DMS 273 treated with DMSO at 0.1 percent for 48 hours (cell line): ENCODE measurements around the gene PLB1.
A peak's percentile ranks its signal among the peaks of the same experiment; 100 is the strongest.
"Not testable (repeated sequence)": the region's sequence is repeated elsewhere in the genome, so short reads cannot be mapped to it uniquely, and the experiment has no call there.

Experiments
- DNase-seq: peaks from one replicate; lab custom pipeline; 2025; lab: John Stamatoyannopoulos, UW

Gene PLB1

DNA sequence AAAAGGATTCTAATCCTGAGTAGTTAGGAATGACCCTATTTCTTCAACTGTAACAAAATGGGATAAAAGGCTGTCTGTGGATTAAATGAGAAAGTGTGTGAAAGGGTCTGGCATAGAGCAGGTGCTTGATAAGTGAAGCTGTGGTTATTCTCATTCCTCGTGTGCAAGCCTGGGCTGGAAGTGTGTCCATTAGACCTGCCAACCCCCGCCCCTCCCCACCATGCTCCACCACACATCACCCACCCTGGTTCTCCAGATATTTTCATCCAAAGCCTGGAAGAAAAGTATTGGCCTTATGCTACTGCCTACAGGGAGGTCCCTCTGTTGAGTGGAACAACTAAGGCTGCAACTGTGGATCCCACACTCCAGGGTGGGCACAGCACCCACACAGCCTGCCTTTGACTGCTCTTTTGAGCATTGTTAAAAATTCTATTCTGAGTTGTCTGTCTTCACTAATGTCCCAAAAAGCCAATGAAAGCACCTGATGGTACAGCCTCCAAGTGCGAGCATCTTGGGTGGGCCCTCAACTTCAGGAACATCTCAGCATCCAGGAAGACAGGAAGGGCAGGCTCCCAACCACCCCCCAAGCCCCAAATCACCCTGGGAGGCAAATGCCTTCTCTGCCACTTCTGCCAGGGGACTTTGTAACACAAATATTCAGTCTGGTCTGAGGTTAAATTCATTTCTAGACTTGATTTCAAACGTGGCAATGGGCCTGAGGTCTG, 153.0 kb downstream of the PLB1 start:
- no peak for DNase-seq

DNA sequence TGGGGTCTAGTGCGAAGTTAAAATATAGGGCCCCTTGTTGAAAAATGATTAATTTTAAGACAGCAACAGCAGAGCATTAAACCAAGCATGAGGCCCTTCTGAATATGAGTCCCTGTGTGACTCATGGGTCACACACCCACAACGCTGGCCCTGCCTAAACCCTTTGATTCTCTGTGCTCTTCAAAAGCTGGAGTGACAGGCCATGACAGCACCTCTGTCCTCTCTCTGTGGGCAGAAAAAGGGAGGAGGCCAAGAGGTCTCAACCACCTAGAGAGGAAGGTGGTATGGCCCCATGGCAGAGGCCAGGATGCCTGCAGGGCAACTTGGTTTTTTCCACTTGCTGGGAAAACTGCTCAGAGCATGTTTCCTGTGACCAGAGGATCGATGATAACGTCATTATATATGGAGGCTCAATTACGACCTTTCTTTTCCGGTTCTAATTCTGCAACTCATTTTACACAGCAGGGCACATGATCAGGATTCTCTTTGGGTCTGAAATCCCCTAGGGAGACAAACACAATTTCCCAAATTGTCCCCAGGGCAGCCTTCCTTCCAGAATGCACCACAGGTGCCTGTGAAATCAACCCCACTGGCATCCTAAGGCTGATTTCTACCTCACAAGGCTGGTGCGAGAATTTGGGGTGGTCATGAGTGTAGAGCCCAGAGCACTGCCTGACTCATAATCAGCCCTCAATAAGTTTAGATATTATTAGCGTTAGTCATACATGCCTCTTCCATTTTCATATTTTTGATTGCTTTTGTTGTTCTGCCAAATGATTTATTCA, 153.8 kb downstream of the PLB1 start:
- DNase-seq, result no peak

DNA sequence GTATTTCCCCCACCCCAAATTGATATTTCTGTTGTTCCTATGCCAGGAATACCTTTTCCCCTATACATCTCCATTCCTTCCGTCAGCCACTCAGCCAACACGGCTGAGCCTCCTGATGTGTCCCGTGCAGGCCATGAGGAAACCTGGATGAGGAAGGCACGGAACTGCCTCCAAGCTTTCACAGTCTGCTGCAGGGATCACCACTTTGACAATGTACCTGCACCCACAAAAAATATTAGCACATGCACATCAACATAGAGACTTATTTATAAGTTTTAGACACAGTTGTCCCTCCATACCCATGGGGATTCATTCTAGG, 154.4 kb downstream of the PLB1 start:
- no peak for DNase-seq

DNA sequence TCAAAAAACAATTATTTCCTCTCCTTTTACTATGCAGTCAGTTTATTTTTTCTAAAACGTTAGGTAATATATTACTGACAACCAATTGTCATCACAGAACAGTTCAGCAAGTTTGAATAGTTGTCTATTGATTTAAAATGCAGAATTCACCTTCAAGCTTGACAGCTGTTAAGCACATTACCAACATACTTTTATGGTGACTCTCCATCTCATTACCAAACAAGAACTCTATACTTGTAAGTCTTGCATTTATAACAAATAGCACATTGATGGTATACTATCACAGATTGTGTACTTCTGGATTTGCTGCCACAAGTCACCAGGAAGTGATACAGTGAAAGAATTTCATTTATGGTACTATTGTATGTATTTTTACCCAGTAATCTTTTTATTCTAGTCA, 156.4 kb downstream of the PLB1 start:
- no peak for DNase-seq

DNA sequence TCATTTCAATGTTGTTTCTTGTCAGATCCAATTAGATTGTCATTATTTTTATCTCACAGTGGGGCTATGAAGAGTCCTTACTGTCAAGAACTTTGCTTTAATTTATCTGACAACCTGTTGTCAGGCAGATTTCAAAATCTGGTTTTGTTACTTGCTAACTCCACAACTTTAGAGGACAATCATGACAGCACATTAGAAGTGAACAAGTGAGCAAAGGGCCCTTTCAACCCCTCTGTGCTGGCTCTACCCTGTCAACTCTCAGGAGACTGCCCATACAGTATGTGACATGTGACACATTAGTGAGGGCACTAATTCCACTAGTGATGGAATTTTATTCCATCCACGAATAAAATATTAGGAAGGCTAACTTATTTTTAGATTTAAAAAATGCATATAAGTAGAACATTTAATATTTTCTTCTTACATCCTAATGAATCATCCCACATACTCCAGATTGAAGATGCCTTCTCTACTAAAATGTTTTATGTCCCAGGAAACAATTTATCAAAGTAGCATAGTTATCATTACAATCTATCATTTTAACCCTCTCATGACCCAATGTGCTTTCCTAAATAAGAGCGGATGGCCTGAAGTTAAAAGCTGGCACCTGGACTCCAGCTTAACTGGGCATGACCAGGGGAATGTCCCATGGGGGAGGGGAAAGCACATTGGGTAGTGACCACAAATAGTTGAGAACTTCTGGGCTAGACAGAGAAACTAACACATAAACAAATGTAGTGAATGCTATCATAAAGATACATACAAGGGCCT, 158.2 kb downstream of the PLB1 start:
- DNase-seq, result no peak

DNA sequence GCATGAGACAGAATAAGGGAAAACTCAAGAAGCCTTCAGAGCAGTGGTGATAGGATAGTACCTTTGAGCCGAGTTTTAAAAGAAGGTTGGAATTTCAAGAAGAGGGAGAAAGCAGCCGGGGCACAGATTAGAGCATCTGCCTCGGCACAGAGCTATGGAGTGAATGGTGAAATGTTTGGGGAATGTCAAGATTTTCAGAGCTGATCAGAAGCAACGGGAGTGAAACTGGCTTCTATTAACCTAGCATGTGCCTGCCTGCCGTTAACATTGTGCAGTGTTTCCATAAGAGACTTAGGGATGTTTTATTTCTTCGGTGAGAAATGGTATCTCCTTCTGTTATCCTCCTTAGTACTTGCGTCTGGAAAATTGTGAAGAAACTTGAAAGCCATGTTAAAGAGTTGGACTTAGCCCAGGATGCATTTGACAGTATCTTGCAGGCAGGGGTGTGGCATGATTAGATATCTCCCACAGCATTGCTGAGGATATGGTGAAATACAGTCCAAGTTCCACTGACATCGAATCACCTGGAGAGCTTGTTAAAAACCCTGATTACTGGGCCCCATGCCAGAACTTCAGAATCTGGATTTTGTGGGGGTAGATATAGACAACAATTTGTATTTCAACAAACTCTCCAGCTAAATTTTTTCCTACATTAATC, 158.9 kb downstream of the PLB1 start:
- DNase-seq, result no peak

DNA sequence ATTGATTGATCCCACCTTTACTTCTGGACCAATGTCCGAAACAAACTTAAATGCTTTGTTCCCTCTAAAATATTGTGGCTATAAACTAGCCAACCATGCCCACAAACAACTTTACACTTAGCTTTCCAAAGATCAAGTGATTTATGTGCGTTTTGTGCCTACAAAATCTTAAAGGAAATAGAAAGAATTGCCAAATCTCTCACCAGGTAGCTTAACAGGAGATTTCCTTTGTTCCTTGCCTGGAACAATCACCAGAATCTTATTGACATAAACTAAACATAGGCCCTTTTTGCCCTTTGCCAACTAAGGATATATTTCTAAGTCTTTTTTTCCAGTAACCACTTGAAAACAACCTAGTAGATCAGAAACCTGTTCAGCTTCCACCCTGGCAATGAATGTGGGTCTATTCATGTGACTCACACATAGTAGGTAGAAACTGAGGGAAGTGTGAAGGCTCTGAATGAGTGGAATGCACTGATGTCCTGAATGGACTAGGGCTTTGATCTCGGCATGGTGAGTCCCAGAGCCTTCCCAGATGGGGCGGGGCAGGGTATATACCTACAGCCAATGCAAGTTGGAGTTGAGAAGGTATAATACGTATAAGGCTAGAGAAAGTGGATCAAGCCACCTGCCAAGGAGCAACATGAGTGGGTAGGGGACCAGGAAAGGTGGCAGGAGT, 161.2 kb downstream of the PLB1 start:
- no peak for DNase-seq

DNA sequence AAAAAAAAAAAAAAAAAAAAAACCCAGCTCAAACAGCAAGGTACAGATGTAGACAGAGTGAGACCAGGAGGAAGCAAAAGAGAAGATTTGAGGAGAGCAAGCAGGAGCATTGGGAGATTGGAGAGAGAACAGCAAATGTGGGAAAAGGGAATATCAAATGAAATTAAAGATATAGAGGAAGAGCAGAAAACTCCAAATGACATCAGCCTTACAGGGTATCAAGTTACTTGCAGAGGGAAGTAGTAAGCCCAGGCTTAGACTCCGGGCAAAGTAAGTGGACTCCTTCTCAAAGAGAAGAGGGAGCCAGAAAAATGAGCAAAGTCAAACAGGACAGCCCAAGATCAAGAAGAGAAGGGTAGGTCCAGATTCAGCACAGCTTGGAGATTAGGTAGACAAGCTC, 162.5 kb downstream of the PLB1 start:
- no peak for DNase-seq

DNA sequence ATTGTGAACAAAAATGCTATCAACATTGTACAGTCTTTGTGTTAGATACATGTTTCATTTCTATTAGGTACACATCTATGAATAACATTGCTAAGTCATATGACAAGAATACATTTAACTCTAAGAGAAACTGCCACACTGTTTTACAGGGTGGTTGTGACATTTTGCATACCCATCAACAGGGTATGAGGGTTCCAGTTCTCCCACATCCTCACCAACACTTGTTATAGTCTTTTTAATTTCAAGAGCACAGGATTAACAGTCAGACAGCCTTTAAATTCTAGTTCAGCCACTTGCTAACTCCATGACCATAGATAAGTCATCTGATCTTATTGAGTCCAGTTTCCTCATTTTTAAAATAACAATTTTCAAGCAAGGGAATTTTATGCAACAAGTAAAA, 163.3 kb downstream of the PLB1 start:
- DNase-seq, result no peak

DNA sequence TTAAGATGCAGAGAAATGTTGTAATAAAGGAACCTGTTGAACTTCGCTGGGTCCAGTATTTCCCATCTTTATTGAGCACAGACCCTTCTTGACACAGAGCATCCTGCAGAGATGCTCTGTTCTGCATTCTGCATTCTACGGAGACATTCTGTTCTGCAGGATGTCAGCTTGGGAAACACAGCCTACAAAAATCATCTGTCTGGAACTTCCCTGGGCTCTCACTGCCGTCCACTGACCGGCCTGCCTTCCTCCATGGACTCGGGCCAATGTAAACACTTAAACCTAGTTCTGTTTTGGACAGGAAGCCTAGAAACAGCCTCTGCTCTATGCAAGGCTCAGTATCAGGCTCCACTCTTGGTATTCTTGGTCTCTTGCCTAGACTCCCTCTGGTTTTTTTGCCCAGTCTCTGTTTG, 165.7 kb downstream of the PLB1 start:
- DNase-seq, result no peak

DNA sequence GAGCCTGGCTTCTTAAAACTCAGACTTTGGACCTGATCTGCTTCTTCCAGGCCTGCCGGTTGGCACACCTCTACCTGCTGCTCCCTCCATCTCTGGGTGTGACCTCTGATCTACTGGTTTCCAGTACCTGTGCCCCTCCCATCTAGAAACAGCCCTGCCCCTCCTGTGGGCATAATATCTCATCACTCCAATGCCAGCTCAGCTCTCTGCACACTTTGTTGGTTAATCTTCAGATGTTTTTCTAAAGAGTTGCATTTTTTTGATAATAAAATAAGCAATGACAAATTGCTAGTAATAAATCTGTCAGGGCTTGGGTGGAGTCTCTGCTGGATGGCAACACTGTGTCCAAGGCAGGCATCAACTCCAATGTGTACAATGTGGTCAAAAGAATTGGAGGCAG, 166.2 kb downstream of the PLB1 start:
- no peak for DNase-seq

DNA sequence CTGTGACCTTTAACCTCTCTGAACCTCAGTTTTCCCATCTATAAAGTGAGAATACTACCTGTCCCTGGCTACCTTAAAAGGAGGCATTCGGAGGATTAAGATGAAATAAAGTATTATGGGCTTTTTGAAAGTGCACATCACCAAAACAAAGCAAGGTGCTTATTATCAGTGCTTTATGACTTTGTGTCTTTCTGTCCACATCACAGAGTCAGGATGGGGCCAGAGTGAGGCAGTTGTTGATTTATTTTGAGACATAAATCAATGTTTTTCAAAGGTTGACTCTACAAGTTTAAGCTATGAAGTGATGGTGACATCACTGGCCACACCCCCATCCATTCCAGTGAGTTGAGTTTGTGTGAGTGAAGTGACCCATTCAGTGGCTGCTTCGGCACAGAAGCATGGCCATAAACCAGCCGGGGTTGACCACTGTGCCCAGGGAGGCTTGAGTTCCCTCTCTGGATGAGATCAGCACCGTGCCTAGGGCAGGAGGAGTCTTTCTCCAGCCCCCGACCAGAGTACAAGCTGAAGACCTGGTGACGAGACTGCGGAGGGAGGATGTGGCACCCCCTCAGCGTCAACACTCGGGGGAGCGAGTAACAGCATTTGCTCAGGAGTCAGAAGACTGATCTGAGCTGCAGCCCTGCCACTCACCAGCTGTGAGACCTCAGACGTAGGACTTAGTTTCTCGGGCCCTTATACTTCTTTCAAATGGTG, 166.8 kb downstream of the PLB1 start:
- DNase-seq, result no peak

DNA sequence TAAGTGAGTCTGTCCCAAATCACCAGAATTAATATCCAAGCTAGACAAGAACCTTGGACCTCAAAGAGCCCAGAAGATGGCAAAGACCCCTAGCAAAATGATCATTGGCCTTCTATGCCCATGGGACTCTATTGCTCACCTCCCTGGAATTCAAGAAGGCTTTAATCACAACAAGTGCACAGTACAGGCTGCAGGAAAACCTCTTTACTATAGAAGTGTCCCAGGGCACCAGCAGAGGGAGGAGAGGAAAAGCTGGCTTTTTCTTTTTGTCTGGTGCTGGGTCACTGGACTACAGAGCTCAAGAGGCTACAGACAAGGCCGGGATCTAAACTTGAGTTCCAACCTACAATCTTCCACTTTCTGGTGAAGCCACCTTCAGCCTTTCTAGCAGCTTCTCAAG, 167.5 kb downstream of the PLB1 start:
- no peak for DNase-seq

DNA sequence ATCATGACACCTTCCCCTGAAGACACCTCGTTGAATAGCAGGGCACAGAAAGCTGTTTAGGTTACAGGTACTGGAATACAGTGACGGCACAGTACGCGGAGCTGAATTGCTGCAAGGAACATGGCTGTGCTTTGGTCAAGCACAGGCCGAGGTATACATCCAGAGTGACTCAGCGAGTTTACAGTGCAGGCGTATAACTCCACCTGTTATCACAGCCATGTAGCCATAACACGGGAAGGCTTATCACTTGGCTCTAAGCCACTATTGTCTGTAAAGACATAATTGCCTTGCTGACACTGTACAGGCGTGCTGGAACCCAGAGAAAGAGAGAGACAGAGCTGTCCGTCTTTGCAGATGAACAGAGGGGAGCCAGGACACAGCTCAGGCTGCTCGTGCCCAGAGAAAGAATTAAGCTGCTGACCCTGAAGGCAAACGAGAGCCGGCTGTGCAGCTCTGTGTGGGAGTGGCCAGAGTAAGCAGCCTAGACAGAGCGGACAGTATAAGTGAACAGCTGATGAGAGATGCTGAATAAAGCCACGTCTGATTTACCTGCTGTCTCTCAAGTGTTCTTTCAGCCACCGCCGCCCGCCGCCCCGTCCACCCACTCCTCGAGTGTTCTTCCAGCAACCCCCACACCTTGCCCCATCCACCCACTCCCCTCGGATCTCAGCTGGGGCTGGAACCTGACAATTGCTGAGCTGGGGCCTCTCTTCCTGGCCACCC, 168.4 kb downstream of the PLB1 start:
- DNase-seq, result no peak

DNA sequence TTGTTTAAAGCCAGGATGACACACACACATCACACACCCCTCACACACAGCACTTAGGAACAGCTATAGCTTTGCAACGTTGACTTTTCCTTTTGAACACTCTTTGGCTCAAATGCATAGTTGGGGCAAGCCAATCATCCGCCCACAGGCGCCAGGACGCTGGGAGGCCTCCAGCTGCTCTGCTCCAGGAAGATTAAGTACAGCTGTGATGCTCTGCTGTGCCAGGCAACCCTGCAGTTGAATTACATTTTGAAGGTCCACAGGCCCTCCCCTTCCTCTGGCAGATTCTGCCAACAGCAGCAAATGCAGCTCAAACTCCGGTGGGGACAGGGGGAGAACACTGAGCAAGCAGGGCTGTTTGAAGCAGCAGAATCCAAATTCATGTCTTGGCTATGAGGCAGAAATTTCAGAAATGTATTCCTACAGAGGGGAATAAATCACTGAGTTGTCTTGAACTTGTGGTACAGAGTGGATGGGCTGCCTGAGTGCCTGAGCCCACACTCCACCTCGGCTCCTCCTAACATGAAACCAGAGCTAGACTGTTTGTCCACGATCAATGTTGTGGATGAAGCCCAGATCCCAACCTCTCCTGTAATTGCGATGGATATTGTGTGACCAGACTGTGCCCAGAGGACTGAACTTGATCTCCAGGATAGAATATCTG, 169.3 kb downstream of the PLB1 start:
- peak; percentile 67 for DNase-seq

DNA sequence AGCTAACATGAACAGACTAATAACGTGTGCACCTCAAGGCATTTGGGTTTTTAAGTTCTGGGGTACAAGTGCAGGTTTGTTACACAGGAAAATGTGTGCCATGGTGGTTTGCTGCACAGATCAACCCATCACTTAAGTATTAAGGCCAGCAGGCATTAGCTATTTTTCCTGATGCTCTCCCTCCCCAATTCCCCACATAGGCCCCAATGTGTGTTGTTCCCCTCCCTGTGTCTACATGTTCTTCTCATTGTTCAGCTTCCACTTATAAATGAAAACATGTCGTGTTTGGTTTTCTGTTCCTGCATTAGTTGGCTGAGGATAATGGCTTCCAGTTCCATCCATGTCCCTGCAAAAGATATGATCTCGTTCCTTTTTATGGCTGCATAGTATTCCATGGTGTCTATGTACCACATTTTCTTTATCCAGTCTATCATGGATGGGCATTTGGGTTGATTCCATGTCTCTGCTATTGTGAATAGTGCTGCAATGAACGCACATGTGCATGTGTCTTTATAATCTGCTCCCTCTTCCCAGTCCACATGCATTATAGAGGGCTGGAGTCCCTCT, 170.0 kb downstream of the PLB1 start:
- DNase-seq, result not testable (repeated sequence)

DNA sequence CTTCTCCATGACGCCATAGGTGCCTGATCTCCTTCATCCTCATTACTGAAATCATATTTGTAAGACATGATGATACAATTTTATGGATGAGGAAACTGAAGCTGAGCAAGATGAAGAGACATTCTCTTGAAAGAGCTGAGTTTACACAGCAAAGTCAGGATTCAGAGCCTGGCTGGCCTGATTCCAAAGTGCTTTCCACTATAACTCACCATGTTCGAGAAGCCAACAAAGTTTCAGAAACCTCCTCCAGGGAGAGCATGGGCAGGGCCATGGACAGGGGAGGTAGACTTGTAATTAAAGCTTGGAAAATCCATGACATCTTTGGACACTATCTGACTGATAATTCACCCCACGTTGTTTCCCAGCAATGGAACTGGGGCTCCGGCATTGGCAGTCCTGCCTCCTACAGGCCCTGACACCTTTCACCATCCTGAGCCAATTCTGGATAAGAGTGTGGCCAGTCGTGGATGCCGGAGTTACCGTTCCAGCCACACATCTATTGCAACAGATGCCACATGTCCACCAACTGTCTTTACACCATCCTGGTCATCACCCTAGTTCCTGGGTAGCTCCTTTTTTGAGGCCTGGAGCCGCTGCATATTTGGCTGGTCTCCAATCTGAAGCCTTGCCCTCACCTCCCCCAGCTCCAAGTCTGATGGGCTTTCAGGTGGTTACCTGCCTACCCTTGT, 170.8 kb downstream of the PLB1 start:
- no peak for DNase-seq

DNA sequence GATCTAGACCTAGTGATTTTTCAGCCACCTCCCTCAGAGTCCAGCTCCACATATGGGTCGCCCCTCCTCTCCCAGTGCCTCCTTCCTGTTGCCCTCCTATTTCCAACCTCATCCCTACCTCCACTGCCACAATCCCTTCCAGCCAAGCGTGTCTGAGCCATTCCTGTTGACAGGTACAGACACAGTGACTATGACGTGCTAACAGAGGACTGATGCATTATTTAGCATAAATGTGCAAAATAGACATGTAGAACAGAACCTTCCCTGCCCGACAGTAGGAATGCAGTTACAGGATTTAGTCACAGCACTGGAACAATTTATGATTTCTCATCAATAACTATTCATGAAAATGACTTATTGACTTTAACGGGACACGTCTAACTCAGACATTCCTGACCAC, 171.4 kb downstream of the PLB1 start:
- DNase-seq, result no peak
